ENCODE data around the gene FBXO34.

Gene FBXO34, protein sequence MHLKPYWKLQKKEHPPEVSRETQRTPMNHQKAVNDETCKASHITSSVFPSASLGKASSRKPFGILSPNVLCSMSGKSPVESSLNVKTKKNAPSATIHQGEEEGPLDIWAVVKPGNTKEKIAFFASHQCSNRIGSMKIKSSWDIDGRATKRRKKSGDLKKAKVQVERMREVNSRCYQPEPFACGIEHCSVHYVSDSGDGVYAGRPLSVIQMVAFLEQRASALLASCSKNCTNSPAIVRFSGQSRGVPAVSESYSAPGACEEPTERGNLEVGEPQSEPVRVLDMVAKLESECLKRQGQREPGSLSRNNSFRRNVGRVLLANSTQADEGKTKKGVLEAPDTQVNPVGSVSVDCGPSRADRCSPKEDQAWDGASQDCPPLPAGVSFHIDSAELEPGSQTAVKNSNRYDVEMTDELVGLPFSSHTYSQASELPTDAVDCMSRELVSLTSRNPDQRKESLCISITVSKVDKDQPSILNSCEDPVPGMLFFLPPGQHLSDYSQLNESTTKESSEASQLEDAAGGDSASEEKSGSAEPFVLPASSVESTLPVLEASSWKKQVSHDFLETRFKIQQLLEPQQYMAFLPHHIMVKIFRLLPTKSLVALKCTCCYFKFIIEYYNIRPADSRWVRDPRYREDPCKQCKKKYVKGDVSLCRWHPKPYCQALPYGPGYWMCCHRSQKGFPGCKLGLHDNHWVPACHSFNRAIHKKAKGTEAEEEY

DNA sequence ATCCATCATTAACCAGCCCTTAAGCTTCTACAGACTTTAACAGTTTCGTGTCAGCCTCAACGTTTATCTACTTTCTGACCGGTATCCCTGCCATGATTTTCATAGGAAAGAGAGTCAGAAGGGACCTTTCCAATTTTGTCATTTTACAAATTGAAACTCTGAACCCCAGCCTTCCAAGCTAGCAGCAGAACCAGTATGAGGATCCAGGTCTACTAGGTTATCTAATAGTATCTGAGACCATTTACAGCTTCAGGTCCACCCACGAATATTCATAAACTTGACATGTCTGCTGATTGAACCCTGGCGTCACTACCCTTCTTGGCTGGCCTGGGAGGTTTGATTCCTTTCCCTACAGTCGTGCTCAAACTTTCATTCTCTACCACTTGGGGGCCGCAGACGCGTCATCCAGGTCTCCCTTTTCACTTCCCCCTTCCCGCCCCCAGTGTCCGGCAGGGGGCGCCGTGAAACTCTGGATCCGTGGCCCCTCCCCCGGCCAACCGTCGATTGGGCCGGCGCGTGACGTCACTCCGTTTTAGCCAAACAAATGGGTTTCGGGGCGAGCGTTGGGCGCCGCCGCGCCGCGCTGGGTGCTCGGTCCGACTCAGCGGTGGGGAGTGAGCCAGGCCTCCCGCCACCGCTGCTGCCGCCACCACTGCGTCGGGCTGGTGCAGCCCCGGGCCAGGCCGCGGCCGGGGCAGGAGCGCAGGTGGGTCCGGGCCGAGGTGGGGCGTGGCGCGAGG lies at the start of gene FBXO34:
FBXO34 (plus strand) TSS at position 590 of the 740 bp plus-strand sequence. CDS start 78,970 bp downstream, outside the sequence.
- peak; percentile 100 for DNase-seq

DNA sequence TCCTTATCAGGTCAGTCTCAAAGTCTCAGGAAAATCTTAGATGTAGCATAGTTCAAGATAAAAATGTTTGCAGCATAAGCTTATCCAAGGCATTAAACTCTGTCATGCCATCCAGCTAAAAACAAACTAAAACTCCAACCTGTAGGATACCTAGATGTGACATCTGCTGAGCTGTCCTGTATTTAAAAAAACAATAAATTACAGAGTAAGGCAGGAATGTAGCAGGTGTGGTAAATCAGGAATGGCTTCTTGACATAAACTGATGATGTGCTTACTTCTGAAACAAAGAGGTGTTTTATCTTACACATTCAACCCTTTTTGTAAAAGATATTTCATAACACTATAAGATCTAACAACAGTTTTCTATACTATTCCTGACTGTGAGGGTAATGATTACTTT lies 49.3 kb upstream of the FBXO34 start:
- DNase-seq: no peak

DNA sequence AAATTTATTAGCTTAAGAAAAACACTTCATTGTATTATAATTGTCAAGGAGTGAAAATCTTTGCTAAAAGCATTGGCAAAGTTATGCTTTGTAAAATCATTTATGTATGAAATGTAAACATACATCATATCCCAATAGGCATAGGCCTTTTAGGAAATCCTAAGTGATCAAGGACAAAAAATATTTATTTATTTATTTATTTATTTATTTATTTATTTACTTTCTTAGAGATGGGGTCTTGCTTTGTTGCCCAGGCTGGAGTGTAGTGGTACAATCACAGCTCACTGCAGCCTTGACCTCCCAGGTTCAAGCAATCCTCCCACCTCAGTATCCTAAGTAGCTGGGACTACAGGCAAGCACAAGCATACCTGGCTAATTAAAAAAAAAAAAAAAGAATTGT lies 47.9 kb upstream of the FBXO34 start:
- no peak for DNase-seq

DNA sequence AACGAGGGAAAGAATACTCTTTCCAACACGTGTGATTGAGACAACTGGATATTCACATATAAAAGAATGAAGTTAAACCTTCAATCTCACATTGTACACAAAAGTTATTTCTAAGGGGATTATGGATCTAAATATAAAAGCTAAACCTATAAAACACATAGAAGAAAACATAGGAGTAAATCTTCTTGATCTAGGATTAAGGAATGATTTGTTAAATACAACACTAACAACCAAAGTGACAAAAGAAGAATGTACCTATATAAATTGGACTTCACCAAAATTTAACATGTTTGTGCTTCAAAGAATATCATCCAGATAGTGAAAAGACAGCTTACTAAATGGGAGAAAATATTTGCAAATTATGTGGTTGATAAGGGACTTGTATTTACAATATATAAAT lies 43.0 kb upstream of the FBXO34 start:
- no peak for DNase-seq

DNA sequence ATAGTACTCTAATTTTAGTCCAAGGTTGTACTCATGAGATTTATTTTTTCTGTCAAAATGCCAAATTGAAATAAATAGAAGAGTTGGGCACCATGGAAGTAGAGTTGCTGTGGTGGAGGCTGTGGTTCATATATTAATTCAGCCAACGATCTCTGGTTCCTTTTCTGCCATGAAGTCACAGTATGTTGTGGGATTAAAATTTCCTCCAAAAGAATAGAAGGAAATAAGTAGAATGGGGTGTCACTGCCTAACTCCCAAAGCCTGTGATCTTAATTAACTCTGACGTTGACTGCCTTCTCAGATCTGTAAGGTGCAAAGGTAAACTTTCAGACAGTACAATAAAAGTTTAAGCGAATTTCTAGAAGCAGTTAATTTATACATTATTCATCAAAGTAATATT lies 37.6 kb upstream of the FBXO34 start:
- DNase-seq: no peak

DNA sequence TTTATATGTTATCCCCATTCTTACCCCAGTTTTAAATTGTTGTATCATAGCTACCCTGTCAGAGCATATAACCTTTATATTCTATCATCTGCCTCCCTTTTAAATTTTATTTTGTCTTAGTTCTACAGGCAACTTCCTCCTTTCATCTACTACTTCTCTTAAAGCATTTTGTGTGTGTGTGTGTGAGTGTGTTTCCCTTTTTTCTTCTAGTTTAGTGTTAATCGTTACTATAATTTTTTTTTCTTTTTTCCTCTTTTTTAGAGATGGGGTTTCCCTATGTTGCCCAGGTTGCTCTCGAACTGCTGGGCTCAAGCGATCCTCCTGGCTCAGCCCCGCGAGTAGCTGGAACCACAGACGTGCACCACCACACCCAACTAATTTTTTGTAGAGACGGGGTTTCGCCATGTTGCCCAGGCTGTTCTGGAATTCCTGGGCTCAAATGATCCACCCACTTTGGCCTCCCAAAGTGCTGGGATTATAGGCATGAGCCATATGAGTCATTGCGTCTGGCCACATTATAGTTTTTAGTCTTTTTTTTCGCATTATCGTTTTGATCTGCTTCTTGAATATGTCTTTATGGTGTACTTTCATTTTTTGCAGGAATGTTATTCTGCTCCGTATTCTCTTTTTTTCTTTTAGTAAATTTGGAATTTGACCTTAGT lies 33.1 kb upstream of the FBXO34 start:
- DNase-seq: no peak

DNA sequence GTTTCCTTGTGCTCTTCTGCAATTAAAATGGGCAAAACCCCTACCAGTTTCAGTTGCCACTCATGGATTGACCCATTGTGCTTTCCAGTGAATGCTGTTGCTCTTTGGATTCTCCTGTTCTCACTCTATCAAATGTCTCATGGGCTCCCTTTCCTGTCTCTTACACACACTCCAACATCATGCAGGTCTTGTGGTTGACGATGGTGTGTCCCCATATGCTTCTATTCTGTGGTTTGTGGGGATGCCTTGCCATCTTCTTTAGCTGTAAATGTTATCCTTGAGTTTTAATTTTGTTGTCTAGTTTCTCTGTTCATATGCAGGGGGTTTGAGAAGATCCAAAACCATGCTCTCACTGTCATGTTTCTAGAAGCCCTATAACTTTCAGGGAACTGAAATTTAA lies 31.9 kb upstream of the FBXO34 start:
- DNase-seq: no peak

DNA sequence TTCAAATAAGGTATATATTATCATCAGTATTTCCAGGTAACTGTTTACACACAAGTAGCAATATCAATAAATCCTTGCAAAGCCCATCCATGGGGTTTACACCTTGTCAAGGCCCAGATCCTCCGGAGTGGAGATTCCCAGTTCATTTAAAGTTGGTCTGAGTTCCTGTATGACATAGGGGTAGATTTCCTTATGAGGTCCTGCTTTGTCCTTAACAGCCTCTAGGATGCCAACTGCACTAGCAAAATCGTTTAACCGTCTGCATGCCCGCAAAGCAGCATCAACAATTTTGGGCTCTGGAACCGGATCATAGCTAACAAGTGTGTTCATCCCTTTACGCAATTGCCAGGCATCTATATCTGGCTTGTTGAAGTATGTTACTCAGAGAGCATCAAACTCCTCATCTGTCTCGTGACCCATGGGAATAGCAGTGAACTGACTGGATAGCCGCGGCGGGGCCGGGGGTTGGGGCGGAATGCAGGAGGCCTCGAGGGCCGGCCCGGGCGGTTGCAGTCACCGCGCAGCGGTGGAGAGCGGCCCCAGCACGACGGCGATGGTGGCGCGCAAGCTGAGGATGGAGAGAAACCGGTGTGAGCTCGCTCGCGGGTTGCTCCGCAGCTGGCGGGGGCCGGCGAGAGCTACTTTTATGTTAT lies 30.6 kb upstream of the FBXO34 start:
- no peak for DNase-seq

DNA sequence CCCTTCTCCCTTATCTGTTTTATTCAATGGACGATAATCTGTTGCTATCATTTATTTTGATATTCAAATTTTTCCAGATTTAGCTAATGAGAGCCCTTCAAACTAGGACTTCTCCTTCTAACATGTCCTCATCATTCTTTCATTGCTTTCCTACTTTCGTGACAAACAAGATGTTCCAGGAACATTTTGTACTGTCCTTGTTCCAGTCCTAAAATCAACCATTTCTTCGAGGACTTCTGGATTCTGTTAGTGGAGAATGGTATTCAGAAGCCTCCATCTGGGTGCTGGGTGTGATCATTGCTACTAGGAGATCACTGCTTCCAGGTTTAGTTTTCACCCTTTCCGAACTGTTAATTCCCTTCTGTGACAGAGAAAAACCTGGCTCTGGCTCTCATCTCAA lies 29.5 kb upstream of the FBXO34 start:
- no peak for DNase-seq

DNA sequence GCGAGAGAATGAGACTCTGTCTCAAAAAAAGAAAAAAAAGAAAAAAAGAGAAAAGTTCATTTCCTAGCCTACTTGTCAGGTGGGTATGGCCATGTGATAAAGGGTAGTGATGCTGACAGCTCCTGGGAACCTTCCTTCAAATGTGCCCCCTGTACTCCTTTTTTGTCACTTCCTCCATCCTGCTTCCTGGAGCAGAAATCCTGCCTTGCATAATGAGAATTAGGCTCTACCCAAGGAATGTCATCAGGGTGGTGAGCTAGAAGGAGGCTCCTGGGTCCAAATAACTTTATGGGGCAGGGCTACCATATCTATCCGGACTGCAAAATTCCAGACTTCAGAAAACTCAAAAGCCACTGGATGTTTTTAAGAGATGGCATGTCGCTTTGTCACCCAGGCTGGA lies 27.8 kb upstream of the FBXO34 start:
- no peak for DNase-seq

DNA sequence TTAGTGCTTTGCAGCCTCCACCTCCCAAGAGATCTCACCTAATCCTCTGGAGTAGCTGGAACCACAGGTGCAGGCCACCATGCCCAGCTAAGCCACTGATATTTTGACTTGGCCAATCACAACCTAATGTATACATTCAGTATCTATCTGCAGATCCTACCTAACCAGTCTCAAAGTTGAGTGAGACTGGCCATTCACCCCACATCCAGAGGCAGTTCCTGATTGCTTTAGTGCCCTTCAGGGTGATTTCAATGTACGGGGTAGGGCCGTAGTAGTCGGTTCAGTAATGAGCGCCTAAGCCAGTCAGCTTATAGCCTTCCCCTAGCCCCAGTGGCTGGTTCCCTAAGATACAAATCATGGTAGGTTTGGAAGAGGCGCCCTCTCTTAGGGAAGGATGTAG lies 27.4 kb upstream of the FBXO34 start:
- DNase-seq: no peak

DNA sequence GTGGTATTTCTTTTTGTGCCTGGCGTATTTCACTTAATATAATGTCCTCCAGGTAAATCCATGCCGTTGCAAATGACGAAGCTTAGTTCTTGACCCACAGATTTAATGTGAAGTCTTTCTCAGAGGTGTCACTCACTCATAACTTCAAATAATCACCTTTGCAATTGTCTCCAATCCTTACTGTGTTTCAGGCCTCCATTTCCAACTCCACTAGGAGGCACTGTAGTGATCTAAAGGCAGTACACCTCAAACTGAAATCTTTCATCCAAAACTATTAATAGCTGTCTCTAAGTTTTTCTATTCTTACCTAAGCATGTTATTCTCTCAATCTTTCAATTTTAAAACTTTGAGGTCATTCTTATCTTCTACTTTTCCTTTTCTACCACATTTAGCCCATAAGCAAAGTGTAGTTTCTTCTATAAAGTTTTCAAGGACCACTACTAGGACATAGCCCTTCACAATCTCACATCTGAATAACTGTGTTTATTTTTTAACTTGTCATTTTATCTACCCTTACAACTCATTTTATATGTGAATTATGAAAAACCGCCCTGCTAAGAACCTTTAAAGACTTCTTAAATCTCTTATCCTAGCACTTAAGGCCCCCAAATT lies 25.5 kb upstream of the FBXO34 start:
- no peak for DNase-seq

DNA sequence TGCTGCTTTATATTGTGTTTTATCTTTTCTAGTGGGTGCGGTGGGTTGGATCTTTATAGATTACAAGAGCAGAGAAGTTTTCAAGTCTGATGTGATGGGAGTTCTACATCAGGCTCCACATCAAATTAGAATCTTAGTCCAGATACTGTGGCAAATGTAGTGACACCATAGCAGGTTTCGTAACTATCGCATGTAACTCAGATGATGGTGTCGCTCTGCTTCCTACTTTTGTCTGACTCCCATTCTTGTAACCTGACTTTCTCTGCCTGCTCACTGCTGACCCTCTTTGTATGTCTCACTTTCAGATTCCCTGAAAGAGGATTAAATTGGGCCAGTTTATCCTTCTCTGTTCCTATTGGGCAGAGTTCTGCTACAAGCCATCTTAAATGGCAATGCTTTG lies 22.8 kb upstream of the FBXO34 start:
- DNase-seq: no peak

DNA sequence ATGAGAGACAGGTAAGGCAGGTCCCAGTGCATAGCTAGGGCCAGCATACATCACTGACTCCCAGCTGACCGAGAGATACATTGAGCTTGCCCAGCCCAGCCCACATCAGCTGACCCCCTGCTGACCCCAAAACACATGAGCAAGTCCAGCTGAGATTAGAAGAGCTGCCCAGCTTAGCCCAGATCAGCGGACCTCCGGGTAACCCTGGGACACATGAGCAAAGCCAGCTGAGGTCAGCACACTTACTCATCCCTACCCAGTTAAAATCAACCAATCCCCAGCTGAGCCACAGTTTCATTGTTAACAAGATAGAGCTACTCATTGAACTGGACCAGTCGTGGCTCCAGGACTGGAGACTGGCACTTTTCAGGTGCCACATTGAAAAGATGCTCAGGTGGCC lies 21.8 kb upstream of the FBXO34 start:
- no peak for DNase-seq

DNA sequence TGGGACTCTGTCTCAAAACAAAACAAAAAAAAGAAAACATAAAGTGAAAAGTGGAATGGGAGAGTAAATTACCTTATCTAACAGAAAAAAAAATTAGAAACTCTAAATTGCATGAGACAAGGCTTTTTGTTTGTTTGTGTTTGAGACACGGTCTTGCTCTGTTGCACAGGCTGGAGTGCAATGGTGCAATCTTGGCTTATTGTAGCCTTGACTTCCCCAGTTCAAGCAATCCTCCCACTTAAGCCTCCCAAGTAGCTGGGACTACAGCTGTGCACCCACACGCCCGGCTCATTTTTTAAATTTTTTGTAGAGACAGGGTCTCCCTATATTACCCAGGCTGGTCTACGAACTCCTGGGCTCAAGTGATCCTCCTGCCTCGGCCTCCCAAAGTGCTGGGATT lies 17.9 kb upstream of the FBXO34 start:
- DNase-seq: no peak

DNA sequence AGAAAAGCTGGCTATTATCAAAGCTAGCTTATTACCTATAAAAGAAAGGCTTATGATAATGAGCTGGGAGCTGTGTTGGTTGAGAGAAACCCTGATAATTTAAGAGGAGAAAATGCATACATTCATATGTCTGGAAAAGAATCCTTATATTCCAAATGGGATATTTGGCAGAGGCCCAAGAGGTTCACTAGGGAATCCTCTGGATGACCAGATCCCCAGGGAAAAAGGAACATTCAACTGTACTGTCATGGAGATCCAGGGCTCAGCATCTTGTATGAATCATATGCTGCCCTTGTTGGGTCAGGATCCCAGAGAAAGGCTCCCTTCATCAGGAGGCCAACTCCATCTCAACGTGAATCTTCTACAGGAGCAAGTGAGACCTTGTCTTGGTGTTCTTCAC lies 16.6 kb upstream of the FBXO34 start:
- DNase-seq: no peak

DNA sequence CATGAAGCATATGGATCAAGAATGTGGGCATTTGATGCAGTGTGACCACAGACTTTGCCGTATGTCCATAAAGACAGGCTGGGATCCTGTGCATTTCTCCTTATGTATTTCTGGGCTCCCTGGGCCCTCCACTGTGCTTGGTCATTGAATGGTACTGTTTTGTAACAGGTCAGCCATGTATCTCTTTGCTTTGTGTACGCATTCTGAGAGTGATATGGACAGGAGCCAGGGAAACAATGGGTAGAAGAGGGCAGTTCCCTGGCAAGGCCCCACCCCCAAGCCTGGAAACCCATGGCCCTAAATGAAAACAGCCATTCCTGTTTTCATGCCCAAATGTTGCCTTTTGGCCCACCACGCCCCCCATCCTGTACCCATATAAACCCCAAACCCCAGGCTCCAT lies 15.2 kb upstream of the FBXO34 start:
- DNase-seq: no peak

DNA sequence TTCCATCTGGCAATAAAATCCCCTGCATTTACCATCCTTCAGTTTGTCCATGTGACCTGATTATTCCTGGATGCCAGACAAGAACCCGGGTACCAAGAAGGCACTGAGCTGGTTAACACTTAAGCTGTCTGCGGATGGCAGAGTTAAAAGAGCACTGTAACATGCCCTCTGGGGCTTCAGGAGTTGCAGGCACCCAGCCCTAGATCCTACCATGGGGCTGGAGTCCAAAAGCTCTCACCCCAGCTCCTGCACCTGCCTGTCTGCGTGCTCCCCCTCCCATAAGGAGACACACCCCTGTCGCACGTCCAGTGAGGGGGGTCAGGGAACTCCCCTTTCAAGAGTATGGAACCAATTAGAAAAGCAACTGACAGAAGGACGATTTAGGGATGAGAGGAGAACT lies 14.6 kb upstream of the FBXO34 start:
- DNase-seq: no peak

DNA sequence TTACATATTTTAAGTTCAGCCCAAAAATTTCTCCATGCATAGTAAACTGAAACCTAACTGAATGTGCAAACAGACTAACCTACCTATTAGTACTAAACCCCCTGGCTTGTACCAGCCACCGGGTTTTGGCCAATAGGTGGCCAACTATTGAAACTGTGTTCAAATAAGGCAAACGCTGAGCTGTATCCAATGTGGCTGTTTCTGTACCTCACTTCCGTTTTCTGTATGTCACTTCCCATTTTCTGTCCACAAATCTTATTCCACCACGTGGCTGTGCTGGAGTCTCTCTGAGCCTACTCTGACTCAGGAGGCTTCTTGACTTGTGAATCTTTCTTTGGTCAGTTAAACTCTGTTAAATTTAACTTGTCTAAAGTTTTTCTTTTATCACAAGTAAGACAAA lies 6.0 kb upstream of the FBXO34 start:
- DNase-seq: no peak

DNA sequence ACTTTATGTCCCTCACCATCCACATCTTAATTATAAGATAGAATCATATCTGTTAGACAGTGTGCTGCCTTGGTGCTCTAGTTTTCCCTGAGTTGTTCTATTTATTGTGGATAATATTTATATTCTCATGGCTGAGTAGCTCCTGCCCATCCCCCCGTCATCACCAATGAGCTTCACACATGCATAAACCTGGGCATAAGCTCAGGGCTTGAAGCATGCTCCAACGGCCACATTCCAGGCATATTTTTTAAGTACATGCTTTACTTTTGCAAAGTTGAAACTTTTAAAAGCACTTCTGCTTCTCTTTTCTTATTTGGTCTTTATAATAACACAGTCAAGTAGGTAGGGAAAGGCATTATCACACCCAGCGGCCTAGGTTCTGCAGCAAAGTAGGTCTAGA lies 3.4 kb upstream of the FBXO34 start:
- DNase-seq: no peak

DNA sequence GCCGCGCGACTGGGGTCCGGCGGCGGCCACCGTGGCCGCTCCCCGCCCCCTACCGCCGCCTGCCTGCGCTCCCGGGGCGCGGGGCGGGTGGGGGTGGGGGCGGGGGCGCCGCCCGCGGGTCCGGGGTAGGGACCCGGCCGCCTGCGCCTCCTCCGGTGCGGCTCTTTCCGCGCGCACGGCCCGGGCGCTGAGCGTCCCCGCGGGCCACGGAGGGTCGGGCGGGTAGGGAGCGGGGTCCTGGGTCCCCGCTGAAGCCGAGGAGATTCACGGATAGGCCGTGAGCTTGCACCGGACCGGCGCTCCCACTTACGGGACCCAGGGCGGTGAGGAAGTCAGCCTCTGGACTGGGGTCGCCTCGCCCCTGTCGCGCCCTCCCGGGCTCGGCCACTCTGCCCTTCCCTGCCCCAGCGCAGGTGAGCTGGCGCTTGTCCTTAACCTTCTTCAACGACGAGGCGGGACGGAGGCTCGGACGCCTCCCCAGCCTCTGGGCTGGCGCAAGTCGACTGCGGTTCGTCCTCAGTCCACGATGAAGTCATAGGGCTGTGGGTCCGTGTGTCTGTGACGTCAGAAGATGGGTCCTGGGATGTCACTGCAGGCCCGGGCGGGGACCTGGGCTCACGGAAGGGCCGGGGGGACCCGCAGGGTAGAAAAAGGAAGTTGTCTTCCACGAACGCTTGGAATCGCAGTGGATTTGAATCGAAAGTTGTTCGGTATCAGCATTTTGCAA lies 514 bp downstream of the FBXO34 start:
- DNase-seq: peak; percentile 41

DNA sequence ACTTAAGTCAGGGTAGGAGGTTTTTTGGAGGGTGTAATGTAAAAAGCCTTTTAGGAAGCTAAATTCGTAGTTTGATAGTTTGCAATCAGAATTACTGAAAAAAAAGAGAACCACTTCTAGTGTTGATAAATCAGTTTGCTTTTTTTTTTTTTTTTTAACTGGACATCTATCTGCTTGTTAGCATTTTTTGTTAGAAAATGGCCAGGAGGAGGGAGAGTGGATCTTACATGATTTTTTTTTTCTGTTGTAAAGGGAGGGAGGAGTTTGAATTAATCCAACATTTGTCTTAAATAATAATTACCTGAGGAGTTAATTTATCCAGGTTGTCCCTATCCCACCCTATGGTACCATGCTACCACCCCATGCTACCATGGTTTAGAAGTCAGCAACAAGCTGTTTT lies 1.2 kb downstream of the FBXO34 start:
- DNase-seq: no peak
